HG03575 (cell line): ENCODE measurements around the gene ALAD.
"Not testable (repeated sequence)": the region's sequence is repeated elsewhere in the genome, so short reads cannot be mapped to it uniquely, and the experiment has no call there.

ENCODE experiments used
- ATAC-seq: cut with Tn5 transposase; IDR thresholded peaks from one replicate; pipeline ENCODE4 v1.9.1; 2021; ENCODE audit not compliant: unreplicated experiment, insufficient number of reproducible peaks, low FRiP score; ENCODE audit errors: extremely low read depth

The ALAD gene

DNA sequence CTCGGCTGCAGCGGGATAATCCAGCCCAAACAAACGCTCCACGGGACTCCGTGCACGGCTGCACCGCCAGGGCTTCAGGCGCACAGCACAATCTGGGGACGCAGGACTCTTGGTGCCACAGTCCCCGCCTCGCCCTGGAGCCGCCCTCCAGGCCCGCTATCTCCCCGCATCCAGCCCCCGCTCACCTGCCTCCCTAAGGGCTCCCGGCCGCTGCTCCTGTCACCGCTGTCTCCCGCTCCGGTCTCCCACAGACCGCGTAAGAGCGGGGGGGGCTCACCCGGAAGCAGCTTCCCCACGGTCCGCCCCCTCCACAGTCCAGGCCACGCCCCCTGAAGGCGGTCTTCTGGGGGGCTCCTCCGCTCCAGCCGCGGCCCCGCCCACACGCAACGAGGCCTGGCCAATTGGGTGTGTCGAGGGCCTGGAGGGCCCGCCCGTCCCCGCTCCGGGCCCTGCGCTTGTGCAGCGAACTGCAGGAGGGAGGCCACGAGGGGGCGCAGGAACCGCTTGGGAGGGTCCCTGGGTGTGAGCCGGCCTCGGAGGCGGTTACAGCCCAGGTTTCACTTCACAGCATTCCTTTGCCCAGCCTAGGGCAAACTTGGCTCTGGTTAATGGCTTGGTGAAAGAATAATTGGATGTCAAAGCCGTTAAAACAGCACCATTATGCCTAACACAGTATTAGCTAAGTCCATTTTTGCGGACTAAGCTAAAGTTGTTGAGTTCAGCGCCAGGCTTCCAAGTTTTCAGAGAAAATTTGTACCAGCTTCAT lies at the start of gene ALAD:
Gene ALAD (minus strand): TSS at position 258 of the 766 bp plus-strand sequence. CDS start 7,725 bp downstream, outside the sequence.
- ATAC-seq: peak; percentile 88

DNA sequence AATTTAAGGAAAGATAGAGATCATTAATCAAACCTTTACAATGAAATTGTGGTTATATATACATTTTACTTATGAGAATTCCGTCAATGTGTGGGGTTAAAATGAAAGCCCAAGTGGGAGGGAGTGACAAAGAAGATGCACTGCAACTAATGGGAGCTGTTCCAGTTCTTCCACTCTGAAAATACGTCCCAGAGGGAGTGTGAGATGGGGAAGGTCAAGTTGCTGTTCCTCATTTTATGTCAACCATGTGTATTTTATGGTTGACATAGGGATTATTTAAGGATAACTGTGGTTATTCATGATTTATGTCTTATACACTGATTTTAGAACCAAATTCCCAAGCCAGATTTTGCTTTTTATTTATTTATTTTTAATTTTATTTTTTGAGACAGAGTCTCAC lies 48.3 kb upstream of the ALAD start:
- no peak for ATAC-seq

DNA sequence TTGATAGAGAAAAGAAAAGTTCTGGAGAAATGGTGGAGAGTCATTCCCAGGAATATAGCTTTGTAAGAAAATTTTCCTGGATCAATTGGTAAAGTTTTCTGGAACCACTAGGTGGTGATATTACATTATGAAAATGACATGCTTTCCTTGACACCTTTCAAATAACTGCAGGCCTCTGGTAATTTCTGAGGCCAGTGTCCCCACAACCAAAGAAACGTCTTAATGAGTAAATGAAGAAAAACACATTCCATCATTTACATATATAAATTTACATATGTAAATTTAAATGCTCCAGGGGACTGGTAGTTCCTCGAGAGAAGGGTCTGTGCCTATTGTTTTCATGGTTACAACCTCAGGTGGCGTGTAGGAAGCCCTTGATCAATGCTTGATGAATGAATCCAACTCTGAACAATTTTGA lies 45.2 kb upstream of the ALAD start:
- no peak for ATAC-seq

DNA sequence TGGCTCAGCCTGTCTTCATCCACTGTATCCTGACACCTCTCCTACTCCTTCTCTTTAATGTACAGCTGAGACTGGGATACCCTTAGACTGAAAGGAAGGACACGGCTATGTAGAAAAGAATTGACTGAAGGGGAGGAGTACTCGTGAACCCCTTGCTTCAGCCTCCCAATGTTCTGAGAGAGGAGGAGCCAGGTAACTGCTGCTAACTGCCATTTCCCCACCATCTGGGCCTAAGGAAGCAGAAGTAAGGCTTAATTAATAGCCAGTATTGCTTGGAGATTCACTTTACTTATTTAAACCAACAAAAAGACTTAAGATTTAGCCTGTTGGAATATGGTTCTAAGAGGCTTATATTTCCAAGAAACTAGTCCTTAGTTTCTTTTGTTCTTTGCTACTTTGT lies 43.7 kb upstream of the ALAD start:
- ATAC-seq: no peak

DNA sequence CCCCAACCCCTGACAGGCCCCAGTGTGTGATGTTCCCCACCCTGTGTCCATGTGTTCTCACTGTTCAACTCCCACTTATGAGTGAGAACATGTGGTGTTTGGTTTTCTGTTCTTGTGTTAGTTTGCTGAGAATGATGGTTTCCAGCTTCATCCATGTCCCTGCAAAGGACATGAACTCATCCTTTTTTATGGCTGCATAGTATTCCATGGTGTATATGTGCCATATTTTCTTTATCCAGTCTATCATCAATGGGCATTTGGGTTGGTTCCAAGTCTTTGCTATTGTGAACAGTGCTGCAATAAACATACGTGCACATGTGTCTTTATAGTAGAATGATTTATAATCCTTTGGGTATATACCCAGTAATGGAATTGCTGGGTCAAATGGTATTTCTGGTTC lies 36.6 kb upstream of the ALAD start:
- ATAC-seq: not testable (repeated sequence)

DNA sequence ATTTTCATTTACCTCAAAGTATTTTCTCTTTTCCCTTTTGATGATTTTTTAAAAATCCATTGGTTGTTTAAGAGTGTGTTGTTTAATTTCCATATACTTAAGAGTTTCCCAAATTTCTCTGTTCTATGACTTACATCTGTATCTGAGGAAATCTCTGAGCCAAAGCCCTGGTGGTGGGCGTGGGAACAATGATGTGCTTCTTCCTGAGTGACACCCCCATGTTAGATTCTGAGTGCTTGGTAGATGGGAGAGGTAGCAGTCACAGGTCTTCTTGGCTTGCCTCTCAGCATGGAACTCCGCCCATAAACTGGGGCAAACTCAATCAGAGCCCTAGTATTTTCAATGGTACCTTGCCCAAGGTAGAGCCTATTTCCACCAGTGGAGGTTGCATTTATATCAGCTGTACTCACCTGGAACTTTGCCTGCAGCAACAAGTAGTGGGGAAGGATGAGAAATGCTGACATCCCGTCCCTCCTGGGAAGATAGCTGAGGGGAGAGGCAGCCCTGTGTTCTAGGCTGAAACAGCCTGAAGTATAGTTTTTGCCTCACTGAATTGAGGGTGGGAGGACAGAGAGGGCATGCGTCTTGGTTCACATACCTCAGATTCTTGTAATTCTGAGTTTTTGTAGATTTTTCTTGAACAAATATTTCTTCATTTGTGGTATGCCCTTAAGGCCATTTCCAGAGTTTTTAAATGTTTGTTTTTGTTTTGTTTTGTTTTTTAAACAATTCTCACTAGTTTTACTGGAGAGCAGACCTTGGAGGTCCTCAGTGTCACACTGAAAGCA lies 35.8 kb upstream of the ALAD start:
- no peak for ATAC-seq

DNA sequence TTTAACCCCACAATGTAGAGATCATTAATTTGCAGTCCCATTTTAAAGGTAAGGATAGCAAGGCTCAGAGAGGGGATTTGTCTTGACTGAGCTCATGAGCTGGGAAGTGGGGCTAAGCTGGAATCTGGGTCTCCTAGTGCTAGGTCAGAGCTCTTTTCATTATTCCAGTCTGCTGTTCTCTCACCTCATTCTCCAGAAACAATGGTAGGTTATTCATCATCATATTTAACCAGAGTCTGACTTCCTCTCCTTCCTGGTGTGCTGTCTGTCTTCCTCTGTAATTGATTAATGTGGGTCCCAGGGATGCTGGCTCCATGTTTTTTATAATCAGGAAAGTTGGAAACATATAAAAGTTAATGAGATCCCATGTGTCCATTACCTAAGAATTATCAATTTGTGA lies 30.1 kb upstream of the ALAD start:
- no peak for ATAC-seq

DNA sequence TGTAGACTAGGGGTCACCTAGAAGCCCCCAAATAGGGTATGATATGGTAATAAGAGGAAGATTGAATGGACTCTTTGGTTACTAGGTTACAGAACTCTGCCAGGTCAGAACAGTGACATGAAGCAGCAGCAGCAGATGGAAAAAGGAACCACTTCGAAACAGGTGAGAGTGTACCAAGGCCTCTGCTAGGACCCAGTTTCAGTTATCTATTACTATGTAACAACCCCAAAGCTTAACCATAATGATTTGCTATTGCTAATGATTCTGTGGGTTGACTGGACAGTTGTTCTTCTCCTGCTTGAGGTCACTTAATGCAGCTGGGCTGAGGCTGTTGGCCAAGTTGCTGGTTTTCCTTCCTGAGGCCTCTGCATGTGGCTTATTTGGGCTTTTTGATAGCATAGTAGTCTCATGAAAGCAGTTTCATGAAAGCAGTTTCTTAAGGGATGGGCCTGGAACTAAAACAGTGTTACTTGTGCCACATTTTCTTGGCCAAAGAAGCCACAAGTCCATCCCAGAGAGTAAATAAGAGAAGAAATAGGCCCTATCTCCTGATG lies 27.1 kb upstream of the ALAD start:
- ATAC-seq: no peak

DNA sequence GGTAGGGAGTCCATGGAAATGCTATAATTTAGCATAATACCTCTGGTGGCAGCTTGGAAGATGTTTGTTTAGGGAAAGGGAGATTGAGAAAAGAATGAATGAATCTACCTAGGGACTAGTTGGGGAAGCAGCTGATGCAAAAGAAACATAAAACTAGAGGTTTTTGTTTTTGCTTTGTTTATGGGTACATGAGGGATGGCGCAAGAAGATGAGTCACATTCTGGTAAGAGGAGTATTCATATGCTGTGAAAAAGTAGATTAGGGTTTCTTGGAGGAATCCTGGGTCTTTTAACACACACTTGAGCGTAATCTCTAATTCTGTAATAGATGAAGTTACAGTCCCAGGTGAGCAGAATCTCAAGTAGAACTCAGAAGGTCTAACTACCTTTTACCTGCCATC lies 26.5 kb upstream of the ALAD start:
- no peak for ATAC-seq

DNA sequence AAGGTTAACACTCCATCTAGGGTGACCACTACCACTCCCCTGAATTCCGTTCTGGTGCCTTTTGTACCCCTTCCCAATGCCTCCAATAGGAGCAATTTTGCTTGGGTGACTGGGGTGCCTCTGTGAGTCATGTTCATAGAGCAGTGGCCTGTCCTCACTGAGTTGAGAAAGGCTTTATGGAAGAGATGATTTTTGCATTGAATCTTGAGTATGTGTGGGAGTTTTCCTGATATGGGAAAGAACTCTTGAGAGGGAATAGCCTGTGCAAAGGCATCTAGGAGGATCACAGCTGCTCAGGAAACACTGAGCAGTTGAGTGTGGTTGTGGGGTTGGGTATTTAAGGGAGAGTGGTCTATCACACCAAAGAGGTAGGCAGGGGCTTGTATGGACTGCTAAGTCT lies 25.6 kb upstream of the ALAD start:
- no peak for ATAC-seq

DNA sequence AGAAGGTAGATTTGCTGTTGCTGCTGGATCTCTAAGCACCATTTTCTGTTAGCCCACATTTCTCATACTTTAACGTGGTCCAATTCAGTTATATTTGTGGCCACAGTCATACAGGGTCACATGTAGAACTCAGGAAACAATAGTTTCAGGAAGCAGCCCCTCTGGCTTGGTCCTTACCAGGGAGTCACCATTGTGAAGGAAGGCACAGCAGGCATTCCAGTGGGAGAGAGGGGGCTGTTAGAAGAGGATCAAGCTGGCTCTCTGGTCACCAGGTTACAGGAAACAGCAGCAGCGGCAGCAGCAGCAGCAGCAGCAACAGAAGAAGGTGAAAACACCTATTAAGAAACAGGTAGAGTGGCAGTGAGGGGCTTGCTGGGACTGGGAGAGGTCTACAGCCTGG lies 24.0 kb upstream of the ALAD start:
- no peak for ATAC-seq

DNA sequence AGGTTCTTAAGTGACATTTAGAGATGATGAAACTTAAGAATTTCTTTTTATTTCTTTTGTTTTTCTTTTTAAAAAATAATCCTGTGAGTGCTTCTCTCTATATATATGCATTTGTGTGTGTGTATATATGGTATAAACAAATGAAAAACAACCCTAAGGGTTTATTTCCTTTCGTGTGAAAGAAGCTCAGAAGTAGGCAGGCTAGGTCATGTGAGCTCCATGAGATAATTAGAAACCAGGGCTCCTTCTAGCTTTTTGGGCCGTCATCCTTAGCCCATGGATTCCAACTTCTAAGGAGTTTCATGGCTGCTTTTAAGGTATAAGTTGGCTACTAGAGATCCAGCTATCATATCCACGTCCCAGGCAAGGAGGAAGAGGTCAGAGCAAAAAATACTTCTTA lies 20.6 kb upstream of the ALAD start:
- ATAC-seq: no peak

DNA sequence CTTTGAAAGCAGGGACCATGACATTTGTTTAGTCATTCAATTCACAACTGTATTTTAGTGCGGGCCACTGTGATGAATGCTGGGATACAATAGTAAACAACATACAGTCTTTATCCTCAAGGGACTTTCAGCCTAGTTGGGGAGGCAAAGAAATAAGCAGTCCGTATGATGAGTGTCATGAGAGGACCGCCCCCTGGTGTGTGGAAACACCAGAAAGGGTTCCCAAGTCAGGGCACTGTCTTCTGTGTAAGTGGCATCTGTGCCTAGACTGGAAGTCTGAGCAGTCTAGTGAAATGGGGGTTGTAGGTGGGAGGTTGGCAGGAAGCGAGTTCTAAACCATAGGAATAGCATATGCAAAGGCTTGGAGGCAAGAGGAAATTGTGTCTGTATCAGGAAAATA lies 16.3 kb upstream of the ALAD start:
- no peak for ATAC-seq

DNA sequence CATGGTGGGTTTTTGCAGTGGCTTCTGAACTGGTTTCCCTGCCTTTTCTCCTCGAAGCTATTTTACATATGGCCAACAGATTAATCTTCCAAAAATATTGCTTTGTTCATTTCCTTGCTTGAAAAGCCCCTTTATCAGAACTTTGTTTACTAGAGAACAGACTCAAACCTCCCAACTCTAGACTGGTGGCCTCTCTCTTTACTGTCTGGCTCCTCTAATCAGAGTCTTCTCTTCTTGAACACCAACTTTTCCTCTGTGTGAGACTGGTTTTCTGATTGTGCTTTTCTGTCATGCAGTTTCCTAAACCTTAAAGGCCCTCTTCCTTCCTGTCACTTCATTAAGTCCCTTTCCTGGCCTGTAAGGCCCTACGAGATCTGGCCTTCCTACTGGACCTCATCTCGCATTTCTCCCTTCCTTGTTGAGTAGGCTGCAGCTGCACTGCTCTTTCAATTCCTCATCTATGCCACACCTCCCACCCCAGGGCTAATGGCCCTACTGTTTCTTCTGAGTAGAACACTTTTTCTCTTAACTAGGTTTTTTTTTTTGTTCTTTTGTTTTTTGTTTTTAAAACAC lies 15.2 kb upstream of the ALAD start:
- peak; percentile 79 for ATAC-seq

DNA sequence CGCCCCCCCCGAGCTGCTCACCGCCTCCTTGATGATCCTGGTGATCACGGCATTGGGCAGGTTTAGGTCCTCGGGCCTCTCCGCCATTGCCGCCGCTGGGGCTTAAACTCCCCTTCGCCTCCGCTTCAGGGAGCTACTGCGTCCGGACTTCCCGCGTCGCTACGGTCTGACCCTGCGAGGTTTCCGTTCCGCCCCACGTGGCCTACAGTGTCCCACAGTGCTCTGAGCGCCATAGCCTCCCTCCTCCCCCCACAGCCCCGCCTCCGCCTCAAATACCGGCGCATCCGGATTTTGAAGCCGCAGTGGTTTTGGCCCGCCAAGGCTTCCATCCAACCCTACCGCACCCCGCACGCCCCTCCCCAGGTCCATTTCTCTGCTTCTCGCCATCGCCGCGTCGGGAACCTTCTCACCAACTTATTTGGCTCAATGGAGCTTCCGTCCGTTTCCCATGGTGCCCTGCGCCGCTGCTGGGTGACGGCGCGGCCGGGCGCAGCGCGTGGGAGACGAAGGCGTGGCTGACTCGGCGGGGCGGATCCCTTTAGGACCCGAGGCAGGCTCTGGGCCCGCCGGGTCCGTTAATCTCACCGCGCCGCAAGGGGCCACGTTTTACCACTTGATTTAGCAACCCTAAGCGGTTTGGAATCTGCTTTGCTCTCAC lies 9.3 kb upstream of the ALAD start, which contains the start of the genes C9orf43 and POLE3:
Gene C9orf43 (plus strand): TSS at position 541 of the 658 bp plus-strand sequence. CDS start 2,747 bp downstream, outside the sequence.
Gene POLE3 (minus strand): TSS at position 469 of the 658 bp plus-strand sequence. CDS start 382 bp downstream, at position 87.
- peak; percentile 43 for ATAC-seq

DNA sequence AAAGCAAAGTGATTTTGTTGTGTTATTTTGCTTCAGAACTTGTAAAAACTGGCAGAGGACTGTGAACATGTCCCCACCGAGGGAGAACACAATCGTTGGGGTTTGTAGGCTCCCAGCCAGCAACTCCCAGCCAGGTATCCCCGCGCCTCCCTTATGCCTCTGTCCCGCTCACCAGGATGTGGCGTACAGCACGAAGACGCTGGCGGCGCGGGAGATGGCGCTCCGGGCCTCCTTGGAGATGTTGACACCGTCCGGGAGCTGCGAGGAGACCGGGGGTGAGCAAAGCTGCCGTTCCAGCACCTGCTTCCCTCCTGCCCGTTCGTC lies 8.8 kb upstream of the ALAD start:
- no peak for ATAC-seq

DNA sequence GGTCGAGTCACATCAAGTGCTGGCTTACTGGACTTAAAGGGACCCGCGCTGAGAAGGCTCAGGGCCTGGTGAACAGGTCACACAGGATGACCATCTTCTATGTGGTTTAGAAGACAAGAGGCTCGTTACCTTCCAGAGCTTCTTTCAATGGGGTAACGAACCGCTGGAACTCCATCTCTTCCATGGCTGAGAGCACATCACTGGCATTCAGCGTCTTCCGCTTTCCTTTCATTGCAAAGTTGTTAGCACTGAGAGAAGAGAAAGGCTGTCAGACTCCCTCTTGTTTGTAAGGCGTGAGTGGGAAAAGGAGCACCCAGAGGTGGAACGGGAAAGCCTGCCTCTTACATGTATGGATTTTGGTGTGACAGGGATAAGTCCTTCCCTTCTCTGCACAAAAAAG lies 8.4 kb upstream of the ALAD start:
- ATAC-seq: no peak

DNA sequence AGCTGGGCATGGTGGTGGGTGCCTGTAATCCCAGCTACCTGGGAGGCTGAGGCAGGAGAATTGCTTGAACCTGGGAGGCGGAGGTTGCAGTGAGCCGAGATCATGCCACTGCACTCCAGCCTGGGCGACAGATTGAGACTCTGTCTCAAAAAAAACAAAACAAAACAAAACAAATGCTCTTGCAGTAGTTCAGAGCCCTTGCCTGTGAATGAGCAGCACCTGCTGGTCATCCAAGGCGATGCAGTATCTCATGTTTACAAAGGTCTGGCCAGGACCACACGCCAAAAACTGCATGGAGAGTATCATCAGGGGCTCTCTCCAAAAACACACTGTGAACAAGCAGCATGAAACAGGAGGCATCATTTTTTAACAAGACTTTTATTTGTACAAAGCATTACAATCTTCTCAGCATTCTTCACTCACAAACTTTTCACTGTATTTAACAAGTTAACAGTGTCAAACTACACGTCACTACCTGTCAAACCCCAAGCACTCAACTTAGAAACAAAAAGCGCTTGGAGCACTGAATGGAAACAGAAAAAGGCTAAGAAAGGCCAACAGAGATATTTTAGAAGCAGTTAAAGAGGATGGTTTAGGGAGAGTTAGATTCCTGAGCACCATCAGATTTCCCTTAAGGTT lies 5.9 kb upstream of the ALAD start:
- ATAC-seq: peak; percentile 33

DNA sequence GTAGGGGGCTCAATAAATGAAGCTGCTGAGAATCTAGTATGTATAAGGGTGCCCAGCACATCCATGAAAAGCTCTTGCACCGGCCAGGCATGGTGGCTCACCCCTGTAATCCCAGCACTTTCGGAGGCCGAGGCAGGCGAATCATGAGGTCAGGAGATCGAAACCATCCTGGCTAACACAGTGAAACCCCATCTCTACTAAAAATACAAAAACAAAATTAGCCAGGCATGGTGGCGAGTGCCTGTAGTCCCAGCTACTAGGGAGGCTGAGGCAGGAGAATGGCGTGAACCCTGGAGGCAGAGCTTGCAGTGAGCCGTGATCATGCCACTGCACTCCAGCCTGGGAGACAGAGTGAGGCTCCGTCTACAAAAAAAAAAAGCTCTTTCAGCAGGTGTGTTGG lies 5.3 kb upstream of the ALAD start:
- ATAC-seq: not testable (repeated sequence)
